IPS-15b (cell line): ENCODE results near the gene GALNT9.

Experiments used
- H3K27me3 ChIP-seq: one replicate; pipeline ENCODE4 v1.6.1; 2013; ENCODE audit warnings: low read length; ENCODE audit not compliant: control insufficient read depth, insufficient read depth
- H3K36me3 ChIP-seq: one replicate; pipeline ENCODE4 v1.6.1; 2013; ENCODE audit warnings: low read length; ENCODE audit not compliant: control insufficient read depth, insufficient read depth
- H3K4me1 ChIP-seq: one replicate; pipeline ENCODE4 v1.6.1; 2013; ENCODE audit warnings: mild to moderate bottlenecking, low read length; ENCODE audit not compliant: control insufficient read depth, insufficient read depth
- H3K4me3 ChIP-seq: one replicate; pipeline ENCODE4 v1.5.1; 2013; ENCODE audit warnings: low read depth, low read length
- H3K9ac ChIP-seq: one replicate; pipeline ENCODE4 v1.6.1; 2013; ENCODE audit warnings: low read depth, mild to moderate bottlenecking, low read length
- H3K9me3 ChIP-seq: one replicate; pipeline ENCODE4 v1.6.1; 2013; ENCODE audit warnings: mild to moderate bottlenecking, low read length; ENCODE audit not compliant: control insufficient read depth, insufficient read depth

GALNT9 gene

GRCh38 chr12:132289356-132290202, 39.8 kb downstream of the GALNT9 start:
- no peaks in the 10 kb centered on the region for H3K9me3 ChIP-seq
- no peak overlapping the region for H3K9ac ChIP-seq
- no peak overlapping the region for H3K4me3 ChIP-seq
- no peaks in the 10 kb centered on the region for H3K4me1 ChIP-seq
- no peaks in the 10 kb centered on the region for H3K36me3 ChIP-seq
- no peaks in the 10 kb centered on the region for H3K27me3 ChIP-seq

- Histone ChIP-seq H3K36me3 (no peaks in the 10 kb centered on the region), H3K9me3 (no peaks in the 10 kb centered on the region)
These were observed 40.7 kb downstream of the GALNT9 start for GRCh38 chr12:132288516-132289215.

GRCh38 chr12:132287391-132288238, 41.8 kb downstream of the GALNT9 start:
- Histone ChIP-seq H3K4me3 (no peak overlapping the region), H3K36me3 (no peaks in the 10 kb centered on the region), H3K9ac (no peak overlapping the region), H3K27me3 (no peaks in the 10 kb centered on the region), H3K4me1 (no peaks in the 10 kb centered on the region), H3K9me3 (no peaks in the 10 kb centered on the region)

More at GRCh38 chr12:132288516-132289215, 40.7 kb downstream of the GALNT9 start:
- H3K9ac ChIP-seq = no peak overlapping the region
- H3K27me3 ChIP-seq = no peaks in the 10 kb centered on the region
- no peak overlapping the region for H3K4me3 ChIP-seq
- no peaks in the 10 kb centered on the region for H3K4me1 ChIP-seq

- Histone ChIP-seq H3K4me1 (no peaks in the 10 kb centered on the region), H3K9me3 (no peaks in the 10 kb centered on the region), H3K27me3 (no peaks in the 10 kb centered on the region), H3K9ac (no peak overlapping the region), H3K36me3 (no peaks in the 10 kb centered on the region), H3K4me3 (no peak overlapping the region)
These were observed 42.5 kb downstream of the GALNT9 start for GRCh38 chr12:132286912-132287311.

GRCh38 chr12:132285991-132286681, 43.3 kb downstream of the GALNT9 start:
- Histone ChIP-seq H3K4me1 (no peaks in the 10 kb centered on the region), H3K4me3 (no peak overlapping the region), H3K27me3 (no peaks in the 10 kb centered on the region), H3K36me3 (no peaks in the 10 kb centered on the region), H3K9me3 (no peaks in the 10 kb centered on the region), H3K9ac (no peak overlapping the region)

- Histone ChIP-seq H3K9me3 (no peaks in the 10 kb centered on the region), H3K4me1 (no peaks in the 10 kb centered on the region), H3K4me3 (no peak overlapping the region), H3K36me3 (no peaks in the 10 kb centered on the region), H3K9ac (no peak overlapping the region), H3K27me3 (no peaks in the 10 kb centered on the region)
These were observed 44.3 kb downstream of the GALNT9 start for GRCh38 chr12:132284827-132285741.

GRCh38 chr12:132284071-132284826, 45.1 kb downstream of the GALNT9 start:
- no peaks in the 10 kb centered on the region for H3K27me3 ChIP-seq
- no peaks in the 10 kb centered on the region for H3K36me3 ChIP-seq
- no peak overlapping the region for H3K9ac ChIP-seq
- H3K4me1 ChIP-seq = no peaks in the 10 kb centered on the region
- no peak overlapping the region for H3K4me3 ChIP-seq
- H3K9me3 ChIP-seq = no peaks in the 10 kb centered on the region

- no peaks in the 10 kb centered on the region for H3K36me3 ChIP-seq
- no peaks in the 10 kb centered on the region for H3K4me1 ChIP-seq
- no peaks in the 10 kb centered on the region for H3K9me3 ChIP-seq
- no peaks in the 10 kb centered on the region for H3K27me3 ChIP-seq
- no peak overlapping the region for H3K9ac ChIP-seq
- no peak overlapping the region for H3K4me3 ChIP-seq
These were observed 46.2 kb downstream of the GALNT9 start for GRCh38 chr12:132282950-132283771.

- no peaks in the 10 kb centered on the region for H3K9me3 ChIP-seq
- H3K4me1 ChIP-seq = no peaks in the 10 kb centered on the region
- H3K27me3 ChIP-seq = peaks cover under 1% of the 10 kb centered on the region
- no peak overlapping the region for H3K4me3 ChIP-seq
- no peak overlapping the region for H3K9ac ChIP-seq
- no peaks in the 10 kb centered on the region for H3K36me3 ChIP-seq
These were observed 47.1 kb downstream of the GALNT9 start for GRCh38 chr12:132282031-132282949.
